C4-2B (cell line): ENCODE measurements around the gene UROS.

Experiments used
- H3K27ac ChIP-seq: fragments of 450-650 bp; 2 replicates; pipeline ENCODE4 v1.5.1; 2017
- ZFX ChIP-seq: fragments of 450-650 bp; IDR thresholded peaks from 2 replicates; pipeline ENCODE4 v1.6.1; 2017
- TF ChIP-seq, protein P1 (sequence below): fragments of 450-650 bp; conservative IDR thresholded peaks from 2 replicates; pipeline ENCODE4 v1.5.1; 2017; ENCODE audit warnings: mild to moderate bottlenecking

UROS gene

GRCh38 chr10:125778556-125778955 lies 44.5 kb downstream of the UROS start:
- TF ChIP-seq ZFX, result no peak
- TF ChIP-seq, protein P1, sequence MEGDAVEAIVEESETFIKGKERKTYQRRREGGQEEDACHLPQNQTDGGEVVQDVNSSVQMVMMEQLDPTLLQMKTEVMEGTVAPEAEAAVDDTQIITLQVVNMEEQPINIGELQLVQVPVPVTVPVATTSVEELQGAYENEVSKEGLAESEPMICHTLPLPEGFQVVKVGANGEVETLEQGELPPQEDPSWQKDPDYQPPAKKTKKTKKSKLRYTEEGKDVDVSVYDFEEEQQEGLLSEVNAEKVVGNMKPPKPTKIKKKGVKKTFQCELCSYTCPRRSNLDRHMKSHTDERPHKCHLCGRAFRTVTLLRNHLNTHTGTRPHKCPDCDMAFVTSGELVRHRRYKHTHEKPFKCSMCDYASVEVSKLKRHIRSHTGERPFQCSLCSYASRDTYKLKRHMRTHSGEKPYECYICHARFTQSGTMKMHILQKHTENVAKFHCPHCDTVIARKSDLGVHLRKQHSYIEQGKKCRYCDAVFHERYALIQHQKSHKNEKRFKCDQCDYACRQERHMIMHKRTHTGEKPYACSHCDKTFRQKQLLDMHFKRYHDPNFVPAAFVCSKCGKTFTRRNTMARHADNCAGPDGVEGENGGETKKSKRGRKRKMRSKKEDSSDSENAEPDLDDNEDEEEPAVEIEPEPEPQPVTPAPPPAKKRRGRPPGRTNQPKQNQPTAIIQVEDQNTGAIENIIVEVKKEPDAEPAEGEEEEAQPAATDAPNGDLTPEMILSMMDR, result no peak
- H3K27ac ChIP-seq, result no peak overlapping the region

GRCh38 chr10:125777806-125778205 lies 45.3 kb downstream of the UROS start:
- no peak for TF ChIP-seq ZFX
- TF ChIP-seq, protein P1, result no peak
- H3K27ac ChIP-seq, result no peak overlapping the region

GRCh38 chr10:125775491-125776106 lies 47.5 kb downstream of the UROS start, which contains the start of gene MMP21:
MMP21 (minus strand) TSS chr10:125775821; CDS start chr10:125775821, 0 bp downstream.
- H3K27ac ChIP-seq, result no peak within 1 kb of the TSS
- TF ChIP-seq, protein P1, result no peak
- no peak for TF ChIP-seq ZFX

DNA sequence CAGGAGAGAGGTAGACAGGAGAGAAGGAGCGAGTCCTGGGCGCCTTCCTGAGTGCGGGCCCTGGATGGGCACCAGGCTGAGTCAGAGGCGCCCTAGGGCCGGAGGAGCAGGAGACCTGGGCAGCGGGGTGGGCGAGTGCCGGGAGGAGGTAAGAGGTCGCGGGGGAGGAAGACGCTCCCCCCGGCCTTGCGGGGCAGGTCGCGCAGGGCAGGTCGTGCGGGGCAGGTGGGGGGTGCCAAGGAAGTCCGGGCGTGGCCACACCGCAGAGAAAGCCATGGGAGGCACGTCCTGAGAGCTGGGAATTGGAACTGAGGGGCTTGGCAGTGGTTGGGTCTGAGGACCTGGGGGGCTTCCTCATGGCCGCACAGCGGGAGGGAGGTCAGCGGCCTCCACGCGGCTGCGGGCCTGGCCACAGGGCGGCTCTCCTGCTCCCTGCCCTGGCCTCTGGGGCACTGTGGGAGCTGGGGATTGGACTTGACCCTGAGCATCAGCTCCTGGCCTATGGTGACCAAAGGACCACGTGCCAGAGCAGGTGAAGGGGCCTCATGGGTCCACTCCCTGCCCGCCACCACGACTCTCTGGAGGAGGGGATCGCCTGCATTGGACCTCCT lies 48.4 kb downstream of the UROS start:
- no peak for TF ChIP-seq ZFX
- TF ChIP-seq, protein P1, result no peak
- no peak overlapping the region for H3K27ac ChIP-seq

DNA sequence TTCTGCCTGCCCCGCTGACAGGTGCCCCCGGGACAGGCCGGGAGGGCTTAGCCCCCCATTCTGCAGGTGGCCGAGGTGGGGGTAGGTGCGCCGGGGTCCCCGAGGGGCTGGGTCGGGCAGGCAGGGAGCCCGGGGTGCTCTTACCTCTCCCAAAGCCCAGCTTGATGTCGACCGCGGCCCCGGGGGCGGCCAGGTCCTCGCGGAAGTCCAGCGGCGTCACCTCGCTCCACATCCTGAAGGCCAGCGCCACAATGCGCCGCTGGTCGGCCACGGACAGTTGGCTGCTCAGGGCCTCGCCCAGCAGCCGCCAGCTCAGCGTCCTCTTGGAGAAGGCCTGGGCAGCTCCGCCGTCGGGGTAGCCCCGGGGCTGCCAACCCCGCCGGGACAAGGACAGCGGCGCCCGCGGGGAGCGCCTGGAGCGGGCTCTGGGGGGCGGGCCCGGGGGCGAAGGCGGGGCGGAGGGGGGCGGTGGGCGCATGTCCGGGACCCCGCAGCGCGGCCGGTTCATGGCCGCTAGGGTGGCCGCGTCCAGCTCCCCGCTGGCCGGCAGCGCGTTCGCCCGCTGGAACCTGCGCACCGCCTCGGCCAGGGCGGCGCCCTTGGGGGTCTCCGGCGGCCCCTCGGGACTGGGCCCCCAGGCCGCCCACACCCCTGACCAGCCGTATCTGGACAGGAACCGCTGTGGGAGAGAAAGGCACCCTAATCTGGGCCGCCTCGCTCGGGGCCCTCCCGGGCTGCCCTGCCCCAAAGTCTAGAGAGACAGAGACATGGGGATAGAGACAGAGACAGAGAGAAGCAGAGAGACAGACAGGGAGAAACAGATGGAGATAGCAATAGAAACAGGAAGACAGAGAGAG lies 49.1 kb downstream of the UROS start:
- no peak for TF ChIP-seq ZFX
- TF ChIP-seq, protein P1, result no peak
- no peak overlapping the region for H3K27ac ChIP-seq

- H3K27ac ChIP-seq, result no peak overlapping the region
- no peak for TF ChIP-seq ZFX
- TF ChIP-seq, protein P1, result no peak
Measured at GRCh38 chr10:125772864-125773180, 50.2 kb downstream of the UROS start.
